AG04450 (cell line): ENCODE data around the gene PDZD2. TPM values are rescaled to one million over a fixed set of nuclear protein-coding genes. Genes with fewer than 3 reads are reported as not detected.

Source experiments
- CTCF ChIA-PET: fragments of 300-600, 350-600 bp; formaldehyde crosslinking; extraction: SDS; loops from one replicate; lab custom pipeline; 2022; ENCODE audit warnings: antibody characterized with exemption, inconsistent platforms; lab: Charles Lee
- POLR2A ChIA-PET: fragments of 350-600 bp; formaldehyde crosslinking; extraction: SDS; loops from one replicate; lab custom pipeline; 2021; ENCODE audit warnings: antibody characterized with exemption, inconsistent platforms; lab: Yijun Ruan, JAX
- DNase-seq: peaks from one replicate; pipeline ENCODE4 v3.0.0-alpha.2; 2011; ENCODE audit warnings: low read depth, low spot score
- H3K27ac ChIP-seq: one replicate; pipeline ENCODE4 v1.5.1; 2012; ENCODE audit warnings: low read depth, low read length, control low read depth
- H3K27me3 ChIP-seq: one replicate; pipeline ENCODE4 v1.6.0; 2012; ENCODE audit warnings: low read length; ENCODE audit not compliant: control insufficient read depth, insufficient read depth
- H3K4me3 ChIP-seq: 2 replicates; pipeline ENCODE4 v1.5.1; 2011; ENCODE audit warnings: mild to moderate bottlenecking, low read depth, low read length, control low read depth
- H3K9me3 ChIP-seq: 2 replicates; pipeline ENCODE4 v1.5.1; 2012; ENCODE audit warnings: low read length; ENCODE audit not compliant: control insufficient read depth, insufficient read depth
- polyA plus RNA-seq: library from polyadenylated mRNA; depleted of rRNA; stranded (reverse); fragments of >200 nt; gene quantifications from 2 replicates; pipeline ENCODE4 v1.2.3, GENCODE V29; 2011
- TF ChIP-seq, protein P1 (sequence below): IDR thresholded peaks from 2 replicates; pipeline ENCODE4 v1.5.1; 2011; ENCODE audit warnings: low read depth, low read length, control low read depth, inconsistent platforms

PDZD2 gene
- polyA plus RNA-seq, 1 experiment = 0.40 TPM

DNA sequence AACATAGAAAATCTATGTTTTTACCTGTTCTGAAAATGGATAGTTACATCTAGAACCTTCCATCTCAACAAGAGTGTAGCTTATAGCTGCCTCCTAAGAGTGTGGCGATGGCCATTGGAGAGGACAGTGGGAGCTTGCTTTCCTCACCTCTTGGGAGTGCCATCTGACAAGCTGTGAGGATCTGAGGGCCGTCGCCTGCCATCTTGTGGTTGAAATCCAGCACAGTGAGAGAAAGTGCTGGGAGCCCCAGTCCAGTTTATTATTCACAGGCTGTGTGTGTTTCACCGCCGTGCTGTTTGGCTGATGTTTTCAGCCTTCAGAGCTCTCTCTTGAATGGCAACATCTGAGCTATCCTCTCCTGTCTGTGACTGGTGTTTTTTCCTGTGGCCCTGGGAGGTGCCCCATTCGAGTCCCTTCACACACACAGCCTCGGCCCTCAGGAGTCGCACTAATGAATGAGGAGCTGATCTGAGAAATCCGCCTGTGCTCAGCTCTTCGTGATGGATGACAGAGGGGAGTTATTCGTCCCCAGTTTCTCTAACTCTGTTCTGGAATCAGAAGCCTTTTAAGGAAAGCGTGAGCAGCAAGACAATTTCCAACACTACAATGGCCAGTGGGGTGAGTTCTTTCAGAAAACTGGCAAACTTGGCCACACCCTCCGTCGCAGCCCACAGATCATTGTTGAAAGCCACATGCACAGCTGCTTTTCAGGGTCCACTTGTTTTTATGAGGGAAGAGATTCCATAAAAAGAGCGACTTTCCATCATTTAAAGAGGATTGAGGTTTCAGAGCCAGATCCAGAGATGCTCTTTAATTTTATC lies 170.3 kb downstream of the PDZD2 start:
- DNase-seq = peak; percentile 32
- no peak overlapping the region for H3K27ac ChIP-seq

DNA sequence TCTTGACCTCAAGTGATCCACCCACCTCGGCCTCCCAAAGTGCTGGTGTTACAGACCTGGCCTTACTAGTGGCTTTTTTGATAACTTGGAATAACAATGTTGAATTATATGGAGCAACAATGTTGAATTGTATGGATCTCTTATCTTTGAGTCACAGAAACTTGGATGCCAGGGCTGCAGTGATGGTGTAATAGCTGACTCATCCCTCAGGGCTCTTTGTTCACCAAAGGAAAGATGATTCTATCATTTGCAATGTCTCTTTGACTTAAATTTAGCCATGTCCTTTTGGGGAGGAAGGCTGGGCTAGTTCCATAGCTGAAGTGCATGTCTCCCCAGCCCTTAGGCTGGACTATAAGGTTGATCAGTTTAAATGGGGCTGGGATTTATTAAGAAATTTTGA lies 172.3 kb downstream of the PDZD2 start:
- H3K4me3 ChIP-seq = no peak overlapping the region
- TF ChIP-seq, protein P1, sequence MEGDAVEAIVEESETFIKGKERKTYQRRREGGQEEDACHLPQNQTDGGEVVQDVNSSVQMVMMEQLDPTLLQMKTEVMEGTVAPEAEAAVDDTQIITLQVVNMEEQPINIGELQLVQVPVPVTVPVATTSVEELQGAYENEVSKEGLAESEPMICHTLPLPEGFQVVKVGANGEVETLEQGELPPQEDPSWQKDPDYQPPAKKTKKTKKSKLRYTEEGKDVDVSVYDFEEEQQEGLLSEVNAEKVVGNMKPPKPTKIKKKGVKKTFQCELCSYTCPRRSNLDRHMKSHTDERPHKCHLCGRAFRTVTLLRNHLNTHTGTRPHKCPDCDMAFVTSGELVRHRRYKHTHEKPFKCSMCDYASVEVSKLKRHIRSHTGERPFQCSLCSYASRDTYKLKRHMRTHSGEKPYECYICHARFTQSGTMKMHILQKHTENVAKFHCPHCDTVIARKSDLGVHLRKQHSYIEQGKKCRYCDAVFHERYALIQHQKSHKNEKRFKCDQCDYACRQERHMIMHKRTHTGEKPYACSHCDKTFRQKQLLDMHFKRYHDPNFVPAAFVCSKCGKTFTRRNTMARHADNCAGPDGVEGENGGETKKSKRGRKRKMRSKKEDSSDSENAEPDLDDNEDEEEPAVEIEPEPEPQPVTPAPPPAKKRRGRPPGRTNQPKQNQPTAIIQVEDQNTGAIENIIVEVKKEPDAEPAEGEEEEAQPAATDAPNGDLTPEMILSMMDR = no peak
- H3K27me3 ChIP-seq = peaks cover 5% of the 10 kb centered on the region
- DNase-seq = peak; percentile 59
- H3K9me3 ChIP-seq = no peaks in the 10 kb centered on the region
- ChIA-PET CTCF (interaction anchor here (0.6 to 1.9 kb wide), 6 partner anchors 13 to 265 kb away, joined by 3 to 11 read pairs (median 5); no protein-coding TSS in a partner anchor), POLR2A (no interaction called here)
- H3K27ac ChIP-seq = peak overlapping the region; percentile 21

More for the DNA sequence above, 170.3 kb downstream of the PDZD2 start:
- Histone ChIP-seq H3K27me3 (peaks cover 5% of the 10 kb centered on the region), H3K4me3 (no peak overlapping the region), H3K9me3 (no peaks in the 10 kb centered on the region)
- TF ChIP-seq, protein P1 = peak; percentile 76
- CTCF ChIA-PET = interaction anchor here (0.5 to 1.8 kb wide), 26 partner anchors 8 to 1768 kb away, joined by 3 to 38 read pairs (median 4); partner anchors contain the start of genes C5orf22 and DROSHA
- POLR2A ChIA-PET = no interaction called here

DNA sequence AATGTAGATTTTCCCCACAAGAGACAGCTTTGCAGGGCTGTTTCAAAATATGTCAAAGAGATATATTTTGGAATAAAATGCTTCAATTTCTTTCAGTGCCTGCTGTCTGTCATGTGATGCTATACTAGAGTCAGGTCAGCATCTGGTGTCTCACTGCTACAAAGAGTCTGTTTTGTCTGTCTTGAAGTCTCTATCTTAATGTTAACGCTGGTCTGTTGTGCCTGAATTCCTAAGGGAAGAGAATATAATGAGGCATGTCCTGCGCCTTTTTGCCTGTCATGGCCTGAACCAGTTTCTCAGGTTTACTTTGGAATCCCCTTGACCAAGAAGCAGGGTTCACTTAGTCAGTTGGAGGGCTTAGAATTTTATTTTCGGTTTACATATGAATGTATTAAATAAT lies 176.4 kb downstream of the PDZD2 start:
- no peak overlapping the region for H3K27ac ChIP-seq
- no peak overlapping the region for H3K4me3 ChIP-seq
- DNase-seq = no peak
- CTCF ChIA-PET = no interaction called here
- H3K27me3 ChIP-seq = no peaks in the 10 kb centered on the region
- H3K9me3 ChIP-seq = no peaks in the 10 kb centered on the region
- TF ChIP-seq, protein P1 = no peak
- POLR2A ChIA-PET = no interaction called here

DNA sequence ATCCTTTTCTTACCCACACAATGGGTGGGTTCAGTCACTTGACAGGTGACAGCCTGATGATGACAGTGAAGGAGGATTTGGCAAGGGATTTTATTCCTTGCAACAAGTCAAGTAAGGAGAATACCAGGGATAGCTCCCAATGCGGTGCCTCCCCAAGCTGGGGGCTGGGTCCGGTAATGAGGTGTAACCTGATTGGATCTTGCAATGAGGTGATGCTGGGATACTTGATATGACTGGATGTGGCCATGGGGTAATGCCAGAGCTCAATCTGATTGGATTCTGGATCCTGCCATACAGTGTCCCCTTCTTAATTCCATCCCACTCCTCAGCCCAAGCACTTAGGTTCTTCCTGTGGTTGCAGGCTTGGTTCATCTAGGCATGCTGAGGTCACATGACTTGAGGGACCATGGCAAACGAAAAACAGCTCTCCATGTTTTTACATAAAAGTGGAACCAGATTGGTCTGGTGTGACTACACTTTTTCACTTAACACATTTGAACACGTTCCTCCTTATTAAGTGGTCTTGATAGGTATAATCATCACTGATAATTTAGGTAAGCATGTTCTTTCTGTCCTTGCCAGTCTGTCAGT lies 181.1 kb downstream of the PDZD2 start:
- no peak overlapping the region for H3K27ac ChIP-seq
- ChIA-PET CTCF (interaction anchor here (1.2 kb wide), 1 partner anchor 257 kb away, joined by 7 read pairs; no protein-coding TSS in a partner anchor), POLR2A (no interaction called here)
- TF ChIP-seq, protein P1 = no peak
- no peak overlapping the region for H3K4me3 ChIP-seq
- DNase-seq = no peak
- peaks cover 3% of the 10 kb centered on the region for H3K27me3 ChIP-seq
- H3K9me3 ChIP-seq = no peaks in the 10 kb centered on the region

DNA sequence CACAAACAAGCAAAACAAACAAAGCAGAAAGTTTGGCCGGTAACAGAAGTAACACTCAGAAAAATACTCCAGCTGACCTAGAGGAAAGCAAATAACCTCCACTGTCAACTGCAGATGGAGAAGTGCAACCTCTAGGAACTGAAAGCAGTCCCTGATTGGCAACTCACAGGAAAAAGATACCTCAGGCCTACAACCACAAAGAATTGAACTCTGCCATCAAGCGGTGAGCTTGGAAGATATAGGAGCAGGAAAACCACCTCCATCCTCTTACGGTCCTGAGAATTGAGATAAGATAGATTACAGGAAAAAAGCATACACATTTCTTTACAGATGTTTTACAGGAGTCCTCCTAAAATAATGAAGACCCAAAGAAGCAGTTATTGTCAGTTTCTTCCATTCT lies 184.5 kb downstream of the PDZD2 start:
- no peak for DNase-seq
- H3K27ac ChIP-seq = no peak overlapping the region
- H3K9me3 ChIP-seq = peaks cover 2% of the 10 kb centered on the region
- ChIA-PET POLR2A (no interaction called here), CTCF (interaction anchor here (0.7 to 5.4 kb wide), 8 partner anchors 12 to 269 kb away, joined by 3 to 93 read pairs (median 8); no protein-coding TSS in a partner anchor)
- no peak overlapping the region for H3K4me3 ChIP-seq
- TF ChIP-seq, protein P1 = no peak
- H3K27me3 ChIP-seq = peaks cover 3% of the 10 kb centered on the region
